ENCODE data around the gene TMEM54.

Gene TMEM54

DNA sequence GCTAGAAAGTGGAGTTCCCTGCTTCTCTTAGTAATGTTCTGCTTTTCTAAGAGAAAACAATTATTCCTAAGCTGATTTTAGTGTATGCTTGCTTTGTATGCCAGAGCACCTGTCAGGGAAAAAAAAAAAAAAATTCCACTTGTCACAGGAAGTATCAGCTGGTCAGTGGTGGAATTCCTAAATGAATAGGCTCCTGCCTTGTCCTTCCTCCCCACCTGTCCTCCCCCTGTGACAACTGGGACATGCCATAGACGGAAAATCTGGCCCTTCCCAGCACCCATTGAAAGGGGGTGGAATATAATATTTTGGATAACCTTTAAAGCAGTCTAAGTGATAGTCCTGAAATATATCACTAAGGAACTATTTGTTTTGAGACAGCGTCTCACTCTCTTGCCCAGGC is 41.3 kb downstream of the TMEM54 start:
- Mint-ChIP-seq H3K27me3 (ENCODE audit: low read depth) (no peaks in the 10 kb centered on the region), H3K36me3 (ENCODE audit: low read depth) (peaks cover 68% of the 10 kb centered on the region), H3K4me1 (peaks cover 61% of the 10 kb centered on the region), H3K4me3 (no peak overlapping the region), H3K27ac (peak overlapping the region in 1 of 3 experiments; percentile 42), H3K9me3 (no peaks in the 10 kb centered on the region)
- TF ChIP-seq, protein P1, sequence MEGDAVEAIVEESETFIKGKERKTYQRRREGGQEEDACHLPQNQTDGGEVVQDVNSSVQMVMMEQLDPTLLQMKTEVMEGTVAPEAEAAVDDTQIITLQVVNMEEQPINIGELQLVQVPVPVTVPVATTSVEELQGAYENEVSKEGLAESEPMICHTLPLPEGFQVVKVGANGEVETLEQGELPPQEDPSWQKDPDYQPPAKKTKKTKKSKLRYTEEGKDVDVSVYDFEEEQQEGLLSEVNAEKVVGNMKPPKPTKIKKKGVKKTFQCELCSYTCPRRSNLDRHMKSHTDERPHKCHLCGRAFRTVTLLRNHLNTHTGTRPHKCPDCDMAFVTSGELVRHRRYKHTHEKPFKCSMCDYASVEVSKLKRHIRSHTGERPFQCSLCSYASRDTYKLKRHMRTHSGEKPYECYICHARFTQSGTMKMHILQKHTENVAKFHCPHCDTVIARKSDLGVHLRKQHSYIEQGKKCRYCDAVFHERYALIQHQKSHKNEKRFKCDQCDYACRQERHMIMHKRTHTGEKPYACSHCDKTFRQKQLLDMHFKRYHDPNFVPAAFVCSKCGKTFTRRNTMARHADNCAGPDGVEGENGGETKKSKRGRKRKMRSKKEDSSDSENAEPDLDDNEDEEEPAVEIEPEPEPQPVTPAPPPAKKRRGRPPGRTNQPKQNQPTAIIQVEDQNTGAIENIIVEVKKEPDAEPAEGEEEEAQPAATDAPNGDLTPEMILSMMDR (IDR thresholded peaks at IDR 0.05; ENCODE audit: unreplicated experiment in 3 of 3): no peak

DNA sequence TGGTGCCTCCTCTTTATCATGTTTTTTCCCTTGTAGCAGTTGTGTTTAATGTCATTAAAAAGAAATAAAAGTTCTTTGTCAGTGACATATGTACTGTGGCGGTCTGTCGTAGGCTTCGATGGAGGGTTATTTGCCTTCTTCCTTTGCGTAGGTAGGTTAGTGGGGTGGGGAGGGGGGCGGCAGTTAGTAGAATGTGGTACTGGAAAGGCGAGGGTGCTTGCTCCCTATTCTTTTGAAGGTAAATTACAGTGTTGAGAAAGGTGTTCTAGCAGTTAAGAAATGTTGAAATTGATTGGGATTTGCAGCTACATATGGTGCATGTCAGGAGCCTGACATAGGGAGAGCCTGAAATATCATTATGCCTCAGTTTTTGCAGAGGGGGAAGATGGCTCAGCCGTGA is 42.4 kb downstream of the TMEM54 start:
- Mint-ChIP-seq H3K4me1 (peaks cover 54% of the 10 kb centered on the region), H3K27me3 (ENCODE audit: low read depth) (no peaks in the 10 kb centered on the region), H3K27ac (peak overlapping the region; percentile 7 to 72 (median 59)), H3K9me3 (no peaks in the 10 kb centered on the region), H3K4me3 (no peak overlapping the region), H3K36me3 (ENCODE audit: low read depth) (peaks cover 68% of the 10 kb centered on the region)
- TF ChIP-seq, protein P1 (IDR thresholded peaks at IDR 0.05; ENCODE audit: unreplicated experiment in 3 of 3): no peak

DNA sequence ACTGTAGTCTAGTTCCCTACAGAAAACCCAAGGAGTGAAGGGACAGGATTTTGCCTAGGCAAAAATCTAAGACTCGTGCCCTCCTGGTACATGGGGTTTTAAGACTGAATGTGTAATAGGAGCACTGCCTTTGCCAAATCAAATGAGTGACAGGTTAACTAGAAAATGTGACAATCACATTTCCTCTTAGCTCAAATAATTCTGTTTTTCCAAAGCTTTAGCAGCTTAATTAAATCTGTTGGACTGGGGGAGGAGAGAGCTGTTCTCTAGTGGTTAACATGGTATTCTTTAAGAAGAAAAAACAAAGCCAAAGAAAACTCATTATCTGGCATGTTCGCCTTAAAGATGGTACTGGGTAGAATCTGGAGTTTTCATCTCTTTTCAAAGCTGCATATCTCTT is 43.1 kb downstream of the TMEM54 start:
- TF ChIP-seq, protein P1 (IDR thresholded peaks at IDR 0.05; ENCODE audit: unreplicated experiment in 3 of 3): no peak
- Mint-ChIP-seq H3K27me3 (ENCODE audit: low read depth) (no peaks in the 10 kb centered on the region), H3K36me3 (ENCODE audit: low read depth) (peaks cover 68% of the 10 kb centered on the region), H3K27ac (peak overlapping the region; percentile 20 to 72 (median 33)), H3K4me1 (peaks cover 48% of the 10 kb centered on the region), H3K9me3 (no peaks in the 10 kb centered on the region), H3K4me3 (no peak overlapping the region)

DNA sequence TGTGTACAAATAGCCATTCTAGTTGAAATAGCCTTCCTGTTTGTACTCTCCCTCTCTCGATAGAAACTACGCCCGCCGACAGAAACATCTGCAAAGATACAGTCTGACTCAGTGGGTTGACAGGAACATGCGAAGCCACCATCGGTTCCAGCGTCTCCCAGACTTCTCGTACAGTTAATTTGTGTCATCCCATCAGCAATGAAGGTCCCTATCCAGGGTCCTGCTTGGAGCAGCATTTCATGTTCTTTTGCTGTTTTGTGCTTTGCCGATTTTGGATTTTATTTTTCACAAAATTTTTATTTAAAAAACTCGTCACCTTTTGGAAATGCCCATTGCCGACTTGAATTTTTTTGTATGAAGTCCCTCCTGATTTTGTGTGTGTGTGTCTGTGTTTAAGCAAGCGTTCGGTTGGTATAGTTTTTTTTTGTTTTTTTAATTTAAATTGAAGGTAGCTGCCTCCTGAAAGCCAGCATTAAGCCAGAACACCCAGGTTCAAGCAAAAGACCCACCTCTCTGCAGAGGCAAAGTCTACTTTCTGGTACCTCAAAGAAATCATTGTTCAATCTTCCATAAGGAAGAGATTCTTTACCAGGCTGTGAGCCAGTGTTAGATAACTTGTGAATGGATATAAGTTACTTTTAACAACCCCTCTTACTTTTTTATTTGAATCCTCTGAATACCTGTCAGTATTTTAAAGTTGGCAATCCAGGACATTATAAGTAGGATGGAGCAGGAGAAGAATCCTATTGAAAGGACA is 45.1 kb downstream of the TMEM54 start:
- Mint-ChIP-seq H3K4me1 (peaks cover 28% of the 10 kb centered on the region), H3K9me3 (no peaks in the 10 kb centered on the region), H3K27ac (no peak overlapping the region), H3K36me3 (ENCODE audit: low read depth) (peaks cover 60% of the 10 kb centered on the region), H3K4me3 (no peak overlapping the region), H3K27me3 (ENCODE audit: low read depth) (no peaks in the 10 kb centered on the region)
- TF ChIP-seq, protein P1 (IDR thresholded peaks at IDR 0.05; ENCODE audit: unreplicated experiment in 3 of 3): no peak

GRCh38 chr1:32848354-32849063 is 52.7 kb downstream of the TMEM54 start:
- Mint-ChIP-seq H3K9me3 (peaks cover 3% of the 10 kb centered on the region), H3K36me3 (ENCODE audit: low read depth) (peaks cover 51% of the 10 kb centered on the region)
- TF ChIP-seq, protein P1 (IDR thresholded peaks at IDR 0.05; ENCODE audit: unreplicated experiment in 3 of 3): no peak

More at GRCh38 chr1:32848354-32849063, 52.7 kb downstream of the TMEM54 start:
- Mint-ChIP-seq H3K27me3 (ENCODE audit: low read depth) (no peaks in the 10 kb centered on the region), H3K4me1 (no peaks in the 10 kb centered on the region), H3K27ac (no peak overlapping the region), H3K4me3 (no peak overlapping the region)
